ENCODE measurements around the gene KRTAP4-7. TPM values are rescaled to one million over a fixed set of nuclear protein-coding genes. Genes with fewer than 3 reads are reported as not detected.
"Not testable (repeated sequence)": the region's sequence is repeated elsewhere in the genome, so short reads cannot be mapped to it uniquely, and the experiment has no call there.

The KRTAP4-7 gene
- total RNA-seq, 1 experiment from 2014 or later = not detected

DNA sequence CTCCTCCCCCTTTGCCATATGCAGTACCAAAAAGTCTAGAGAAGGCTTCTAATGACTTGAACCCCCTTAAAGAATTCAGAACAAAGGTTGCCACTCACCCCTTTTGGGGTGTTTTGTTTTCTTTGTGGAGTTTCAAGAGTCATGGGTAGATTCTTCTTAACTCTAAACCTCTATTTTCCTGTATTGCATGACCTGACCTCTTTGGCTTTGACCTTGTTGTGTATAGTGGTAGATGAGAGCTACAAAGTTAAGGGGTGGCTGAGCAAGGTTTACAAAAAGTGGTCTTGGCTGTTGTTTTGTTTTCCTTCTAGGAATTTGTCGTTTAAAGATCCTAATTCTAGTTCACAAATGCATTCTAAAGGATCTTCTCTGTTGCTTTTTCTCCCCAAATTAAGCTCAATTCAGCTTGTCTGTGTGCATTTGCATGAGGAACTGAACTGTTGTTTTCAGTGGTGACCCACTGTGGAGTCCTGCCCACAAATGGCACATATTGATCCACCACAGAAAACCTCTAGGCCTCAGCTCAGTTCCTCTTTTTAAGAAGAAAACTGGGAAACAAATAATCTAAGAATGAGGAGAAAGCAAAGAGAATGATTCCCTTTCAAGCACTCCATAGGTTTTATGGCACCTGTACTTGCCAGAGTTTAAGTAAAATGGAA lies 24.9 kb downstream of the KRTAP4-7 start:
- not testable (repeated sequence) for DNase-seq (ENCODE audit: low spot score)

GRCh38 chr17:41111151-41111885 lies 27.4 kb downstream of the KRTAP4-7 start:
- no peak for DNase-seq (ENCODE audit: low spot score)

GRCh38 chr17:41116297-41116696 lies 32.3 kb downstream of the KRTAP4-7 start:
- DNase-seq (ENCODE audit: low spot score) = no peak

GRCh38 chr17:41117846-41118386 lies 34.0 kb downstream of the KRTAP4-7 start, which contains the start of gene KRTAP4-11:
TSS of gene KRTAP4-11 (minus strand) at chr17:41118373. CDS start at chr17:41118315, 58 bp downstream.
- not testable (repeated sequence) for DNase-seq (ENCODE audit: low spot score)

DNA sequence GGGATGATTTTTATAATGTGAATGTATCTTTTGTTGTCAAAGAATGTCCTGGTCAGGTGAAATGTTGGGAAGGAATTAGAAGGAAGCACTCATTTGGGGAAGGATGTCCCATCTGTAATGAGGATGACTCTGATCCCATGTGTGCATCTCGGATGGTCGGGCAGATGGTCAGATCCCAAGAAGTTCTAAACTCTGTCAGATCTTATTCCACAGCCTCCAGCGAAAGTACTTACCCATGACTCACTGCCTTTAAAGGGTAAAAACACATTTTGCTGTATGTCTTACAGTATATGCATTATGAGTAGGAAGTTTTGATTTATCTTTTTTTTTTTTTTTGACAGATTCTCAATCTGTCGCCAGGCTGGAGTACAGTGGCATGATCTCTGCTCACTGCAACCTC lies 34.8 kb downstream of the KRTAP4-7 start:
- DNase-seq (ENCODE audit: low spot score) = no peak

DNA sequence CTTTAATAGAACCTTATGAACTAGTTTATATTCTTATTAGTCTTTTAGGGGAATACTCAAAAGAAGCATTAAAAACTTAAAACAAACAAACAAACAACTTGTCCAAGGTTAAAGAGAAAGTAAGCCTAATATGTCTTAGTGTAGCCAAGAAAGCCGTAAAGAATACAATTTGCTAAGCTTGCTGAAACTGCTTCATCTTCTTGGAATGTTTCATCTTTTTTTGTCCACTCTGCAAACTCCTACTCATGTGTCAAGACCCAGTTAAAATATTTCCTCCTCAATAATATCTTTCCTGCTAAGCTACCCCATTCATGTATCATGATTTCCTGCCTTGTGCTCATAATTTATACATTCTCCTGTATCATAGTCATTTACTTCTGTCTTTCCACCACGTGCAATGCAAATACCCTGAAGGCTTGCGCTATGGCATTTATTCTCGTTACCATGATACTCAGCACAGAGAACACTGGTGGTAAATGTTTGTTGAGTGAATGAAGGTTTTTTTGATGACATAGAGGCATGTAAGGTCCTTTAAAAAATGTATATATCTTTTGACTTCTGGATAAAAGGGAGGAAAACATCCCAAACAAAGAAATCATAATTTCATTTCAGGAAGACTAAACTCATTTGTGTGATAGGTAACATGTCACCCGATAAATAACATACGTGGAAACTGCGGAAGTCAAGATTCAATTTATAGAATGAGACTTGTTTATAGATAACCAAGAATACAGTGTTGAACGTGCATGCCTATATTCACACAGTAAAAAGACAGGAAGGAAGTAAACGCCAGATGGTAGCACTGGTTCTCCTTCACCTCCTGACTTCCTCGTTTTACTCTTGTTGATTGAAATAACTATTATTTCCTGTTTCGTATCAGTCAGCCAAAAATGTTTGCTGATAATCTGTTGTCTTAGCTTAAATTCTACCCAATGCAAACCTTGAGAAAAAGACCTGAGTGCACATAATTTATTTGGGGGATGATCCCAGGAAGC lies 36.0 kb downstream of the KRTAP4-7 start:
- DNase-seq (ENCODE audit: low spot score) = not testable (repeated sequence)

DNA sequence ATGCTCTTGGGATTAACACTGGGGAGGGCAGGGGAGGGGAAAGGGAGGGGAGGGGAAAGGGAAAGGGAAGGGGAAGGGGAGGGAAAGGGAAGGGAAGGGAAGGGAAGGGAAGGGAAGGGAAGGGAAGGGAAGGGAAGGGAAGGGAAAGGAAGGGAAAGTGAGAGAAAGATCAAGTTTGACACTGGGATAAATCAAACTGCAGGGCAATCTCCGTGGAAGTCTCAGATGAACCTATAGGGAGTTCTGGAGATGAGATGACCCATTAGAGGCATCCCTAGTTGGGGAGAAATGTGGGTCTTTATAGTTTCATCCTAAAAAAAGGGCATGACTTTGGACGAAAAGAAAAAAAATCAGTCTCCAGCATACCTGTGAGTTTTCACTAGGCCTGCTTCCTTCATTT lies 37.8 kb downstream of the KRTAP4-7 start:
- no peak for DNase-seq (ENCODE audit: low spot score)

DNA sequence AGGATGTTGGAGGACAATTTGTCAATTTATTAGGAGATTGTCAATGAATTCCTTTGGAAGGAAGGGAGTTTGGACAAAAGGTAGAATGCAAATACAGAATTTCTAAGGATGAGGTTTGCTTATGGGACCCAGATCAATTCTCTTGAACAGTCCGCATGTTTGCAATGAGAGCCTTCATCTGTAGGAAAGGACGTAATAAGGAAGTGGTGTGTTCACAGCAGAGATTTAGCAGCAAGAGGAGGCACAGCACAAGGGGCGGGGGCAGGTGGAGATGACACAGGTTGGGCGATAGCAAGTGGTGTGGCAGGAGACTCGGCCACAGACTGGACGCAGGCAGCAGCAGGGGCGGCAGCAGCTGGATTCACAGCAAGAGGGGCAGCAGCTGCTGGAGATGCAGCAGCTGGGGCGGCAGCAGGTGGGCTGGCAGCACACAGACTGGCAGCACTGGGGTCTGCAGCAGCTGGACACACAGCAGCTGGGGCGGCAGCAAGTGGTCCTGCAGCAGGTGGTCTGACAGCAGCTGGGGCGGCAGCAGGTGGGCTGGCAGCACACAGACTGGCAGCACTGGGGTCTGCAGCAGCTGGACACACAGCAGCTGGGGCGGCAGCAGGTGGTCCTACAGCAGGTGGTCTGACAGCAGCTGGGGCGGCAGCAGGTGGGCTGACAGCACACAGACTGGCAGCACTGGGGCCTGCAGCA lies 39.5 kb downstream of the KRTAP4-7 start:
- DNase-seq (ENCODE audit: low spot score) = not testable (repeated sequence)

DNA sequence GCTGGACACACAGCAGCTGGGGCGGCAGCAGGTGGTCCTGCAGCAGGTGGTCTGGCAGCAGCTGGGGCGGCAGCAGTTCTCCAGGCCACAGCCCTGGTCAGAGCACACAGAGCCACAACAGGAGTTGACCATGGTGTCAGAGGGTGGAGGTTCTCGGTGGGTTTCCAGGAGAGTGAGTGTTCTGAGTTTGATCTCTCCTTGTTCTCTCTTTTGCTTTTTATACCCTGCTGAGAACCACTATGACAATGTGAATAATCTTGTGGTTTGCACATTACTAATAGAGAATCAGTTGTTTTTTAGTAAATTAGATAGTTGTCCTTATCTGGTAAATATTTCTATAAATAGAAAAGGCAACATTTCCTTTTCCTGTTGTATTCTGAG lies 40.0 kb downstream of the KRTAP4-7 start, which contains the start of gene KRTAP4-12:
Gene KRTAP4-12, minus strand, starts transcription at position 192 of the 381 bp plus-strand sequence. Its CDS starts 60 bp downstream, at position 132.
- not testable (repeated sequence) for DNase-seq (ENCODE audit: low spot score)

DNA sequence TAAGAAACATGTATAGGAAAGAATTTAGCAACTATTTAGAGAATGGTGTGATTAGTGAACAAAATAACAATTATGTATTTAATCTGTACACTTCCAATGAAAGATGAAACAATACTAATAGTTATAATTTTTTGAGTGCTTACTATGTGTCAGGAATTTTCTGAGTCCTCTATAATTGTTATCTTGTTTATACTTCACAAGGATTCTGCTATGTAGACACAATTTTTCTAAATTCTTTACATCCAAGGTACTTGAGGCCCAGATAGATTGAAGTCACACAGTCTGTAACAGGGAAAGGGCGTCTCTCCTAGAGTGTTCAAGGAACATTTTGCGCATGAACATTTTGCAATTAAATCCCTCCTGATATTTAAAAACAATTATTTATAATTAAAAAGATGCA lies 41.1 kb downstream of the KRTAP4-7 start:
- no peak for DNase-seq (ENCODE audit: low spot score)

GRCh38 chr17:41126412-41126811 lies 42.5 kb downstream of the KRTAP4-7 start:
- DNase-seq (ENCODE audit: low spot score) = no peak

DNA sequence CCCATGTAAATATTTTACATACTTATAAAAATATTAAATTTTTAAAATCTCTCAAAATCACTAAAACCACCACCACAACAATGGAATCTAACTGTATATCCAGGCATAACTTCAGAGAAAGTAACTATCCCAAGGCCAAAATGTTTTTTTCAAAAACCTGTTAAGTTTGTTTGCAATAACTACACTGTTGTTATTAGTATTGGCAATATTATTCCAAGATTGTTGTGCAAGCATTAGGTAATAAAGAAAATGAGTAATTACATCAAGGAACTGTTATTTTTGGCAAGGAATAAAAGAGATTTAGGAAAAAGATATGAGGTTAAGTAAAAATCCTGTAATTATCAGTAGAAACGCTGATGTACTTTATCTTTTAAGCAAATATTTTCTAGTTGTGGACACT lies 43.4 kb downstream of the KRTAP4-7 start:
- DNase-seq (ENCODE audit: low spot score) = no peak

GRCh38 chr17:41131979-41132378 lies 48.0 kb downstream of the KRTAP4-7 start:
- no peak for DNase-seq (ENCODE audit: low spot score)

GRCh38 chr17:41133880-41134735 lies 50.2 kb downstream of the KRTAP4-7 start:
- DNase-seq (ENCODE audit: low spot score) = no peak

Other genes starting within 250 kb of the KRTAP4-7 start
- gene KRT12, start 216.9 kb upstream of the KRTAP4-7 start, total RNA-seq (2014; rRNA removed; shearing (Covaris generic)) = 0.33 and 0.39 TPM in 2 replicates
- 189 and 203 TPM in 2 replicates for gene KRT20, start 198.9 kb upstream of the KRTAP4-7 start, total RNA-seq (2014; rRNA removed; shearing (Covaris generic))
- gene KRT23, start 146.5 kb upstream of the KRTAP4-7 start, total RNA-seq (2014; rRNA removed; shearing (Covaris generic)) = 3.3 and 4.1 TPM in 2 replicates
- not detected in 2 replicates for gene KRT39, start 117.2 kb upstream of the KRTAP4-7 start, total RNA-seq (2014; rRNA removed; shearing (Covaris generic))
- 2.4 and 2.7 TPM in 2 replicates for gene KRT40, start 99.8 kb upstream of the KRTAP4-7 start, total RNA-seq (2014; rRNA removed; shearing (Covaris generic))
- not detected in 2 replicates for gene KRTAP3-3, start 90.0 kb upstream of the KRTAP4-7 start, total RNA-seq (2014; rRNA removed; shearing (Covaris generic))
- gene KRTAP3-2, start 84.2 kb upstream of the KRTAP4-7 start, total RNA-seq (2014; rRNA removed; shearing (Covaris generic)) = not detected in 2 replicates
- gene KRTAP3-1, start 75.0 kb upstream of the KRTAP4-7 start, total RNA-seq (2014; rRNA removed; shearing (Covaris generic)) = not detected in 2 replicates
- gene KRTAP1-5, start 56.9 kb upstream of the KRTAP4-7 start, total RNA-seq (2014; rRNA removed; shearing (Covaris generic)) = not detected in 2 replicates
- gene KRTAP1-4, start 54.0 kb upstream of the KRTAP4-7 start, total RNA-seq (2014; rRNA removed; shearing (Covaris generic)) = not detected in 2 replicates
- gene KRTAP1-3, start 49.3 kb upstream of the KRTAP4-7 start, total RNA-seq (2014; rRNA removed; shearing (Covaris generic)) = not detected in 2 replicates
- 0.42 and 0.64 TPM in 2 replicates for gene KRTAP1-1, start 42.7 kb upstream of the KRTAP4-7 start, total RNA-seq (2014; rRNA removed; shearing (Covaris generic))
- gene KRTAP2-1, start 36.8 kb upstream of the KRTAP4-7 start, total RNA-seq (2014; rRNA removed; shearing (Covaris generic)) = not detected in 2 replicates
- gene KRTAP2-2, start 28.9 kb upstream of the KRTAP4-7 start, total RNA-seq (2014; rRNA removed; shearing (Covaris generic)) = not detected in 2 replicates
- gene KRTAP2-3, start 24.0 kb upstream of the KRTAP4-7 start, total RNA-seq (2014; rRNA removed; shearing (Covaris generic)) = not detected in 2 replicates
- not detected in 2 replicates for gene KRTAP2-4, start 18.3 kb upstream of the KRTAP4-7 start, total RNA-seq (2014; rRNA removed; shearing (Covaris generic))
- not detected in 2 replicates for gene KRTAP4-8, start 14.0 kb downstream of the KRTAP4-7 start, total RNA-seq (2014; rRNA removed; shearing (Covaris generic))
- not detected in 2 replicates for gene KRTAP4-16, start 18.1 kb downstream of the KRTAP4-7 start, total RNA-seq (2014; rRNA removed; shearing (Covaris generic))
- gene KRTAP4-9, start 21.2 kb downstream of the KRTAP4-7 start, total RNA-seq (2014; rRNA removed; shearing (Covaris generic)) = not detected in 2 replicates
- not detected in 2 replicates for gene KRTAP4-11, start 34.2 kb downstream of the KRTAP4-7 start, total RNA-seq (2014; rRNA removed; shearing (Covaris generic))
- gene KRTAP4-12, start 40.0 kb downstream of the KRTAP4-7 start, total RNA-seq (2014; rRNA removed; shearing (Covaris generic)) = not detected in 2 replicates
- gene KRTAP4-6, start 56.4 kb downstream of the KRTAP4-7 start, total RNA-seq (2014; rRNA removed; shearing (Covaris generic)) = not detected in 2 replicates
- gene KRTAP4-5, start 65.7 kb downstream of the KRTAP4-7 start, total RNA-seq (2014; rRNA removed; shearing (Covaris generic)) = not detected in 2 replicates
- gene KRTAP4-4, start 76.6 kb downstream of the KRTAP4-7 start, total RNA-seq (2014; rRNA removed; shearing (Covaris generic)) = not detected in 2 replicates
- gene KRTAP4-3, start 84.1 kb downstream of the KRTAP4-7 start, total RNA-seq (2014; rRNA removed; shearing (Covaris generic)) = not detected in 2 replicates
- gene KRTAP4-2, start 94.1 kb downstream of the KRTAP4-7 start, total RNA-seq (2014; rRNA removed; shearing (Covaris generic)) = not detected in 2 replicates
- gene KRTAP4-1, start 100.8 kb downstream of the KRTAP4-7 start, total RNA-seq (2014; rRNA removed; shearing (Covaris generic)) = not detected in 2 replicates
- not detected in 2 replicates for gene KRTAP9-1, start 105.7 kb downstream of the KRTAP4-7 start, total RNA-seq (2014; rRNA removed; shearing (Covaris generic))
- not detected in 2 replicates for gene KRTAP9-2, start 142.5 kb downstream of the KRTAP4-7 start, total RNA-seq (2014; rRNA removed; shearing (Covaris generic))
- gene KRTAP9-3, start 148.3 kb downstream of the KRTAP4-7 start, total RNA-seq (2014; rRNA removed; shearing (Covaris generic)) = not detected in 2 replicates
- gene KRTAP9-8, start 153.8 kb downstream of the KRTAP4-7 start, total RNA-seq (2014; rRNA removed; shearing (Covaris generic)) = not detected in 2 replicates
- not detected in 2 replicates for gene KRTAP9-4, start 165.5 kb downstream of the KRTAP4-7 start, total RNA-seq (2014; rRNA removed; shearing (Covaris generic))
- gene KRTAP9-9, start 171.2 kb downstream of the KRTAP4-7 start, total RNA-seq (2014; rRNA removed; shearing (Covaris generic)) = not detected in 2 replicates
- gene KRTAP9-6, start 181.2 kb downstream of the KRTAP4-7 start, total RNA-seq (2014; rRNA removed; shearing (Covaris generic)) = not detected in 2 replicates
- gene KRTAP9-7, start 191.5 kb downstream of the KRTAP4-7 start, total RNA-seq (2014; rRNA removed; shearing (Covaris generic)) = not detected in 2 replicates
- gene KRTAP29-1, start 218.7 kb downstream of the KRTAP4-7 start, total RNA-seq (2014; rRNA removed; shearing (Covaris generic)) = not detected in 2 replicates
- gene KRTAP16-1, start 225.2 kb downstream of the KRTAP4-7 start, total RNA-seq (2014; rRNA removed; shearing (Covaris generic)) = not detected in 2 replicates
- gene KRTAP17-1, start 231.6 kb downstream of the KRTAP4-7 start, total RNA-seq (2014; rRNA removed; shearing (Covaris generic)) = not detected in 2 replicates

All from HT-29 (cell line).